Immature natural killer cell (primary cell): Measurements from ENCODE around the gene SLC1A2. TPM values are rescaled to one million over a fixed set of nuclear protein-coding genes. Genes with fewer than 3 reads are reported as not detected.

Experiments used
- polyA plus RNA-seq, 3 donors: library from polyadenylated mRNA; unstranded; fragments of 300-500 nt; fragmentation: Illumina TruSeq; gene quantifications; one replicate each; pipeline ENCODE4 v1.2.3, GENCODE V29; 2021

SLC1A2 gene
- polyA plus RNA-seq, 3 donors from 2014 or later: 0.03 to 0.06 TPM; not detected in 1

Other genes starting within 250 kb of the SLC1A2 start
- gene PAMR1, start 106.1 kb upstream of the SLC1A2 start, polyA plus RNA-seq: not detected
- gene FJX1, start 198.9 kb upstream of the SLC1A2 start, polyA plus RNA-seq: not detected
- 10 to 100 TPM; 36.0 to 55.3 (median 41.1) TPM for gene TRIM44, start 243.2 kb upstream of the SLC1A2 start, polyA plus RNA-seq